OCI-LY1 (cell line): ENCODE measurements around the gene ARGLU1.

ENCODE experiments used
- CTCF ChIP-seq: fragments of 200-600 bp; sonication (generic), shearing (Covaris generic); IDR thresholded peaks from 2 replicates; pipeline ENCODE4 v1.5.1; 2017; ENCODE audit warnings: mild to moderate bottlenecking, antibody characterized with exemption, low read length, moderate library complexity, mixed read lengths
- EZH2 ChIP-seq: fragments of 200-600 bp; sonication (generic), shearing (Covaris generic); IDR thresholded peaks from 2 replicates; pipeline ENCODE4 v1.8.0; 2017; ENCODE audit warnings: borderline replicate concordance, mixed run types, mild to moderate bottlenecking, antibody characterized with exemption, low read length, moderate library complexity, mixed read lengths

DNA sequence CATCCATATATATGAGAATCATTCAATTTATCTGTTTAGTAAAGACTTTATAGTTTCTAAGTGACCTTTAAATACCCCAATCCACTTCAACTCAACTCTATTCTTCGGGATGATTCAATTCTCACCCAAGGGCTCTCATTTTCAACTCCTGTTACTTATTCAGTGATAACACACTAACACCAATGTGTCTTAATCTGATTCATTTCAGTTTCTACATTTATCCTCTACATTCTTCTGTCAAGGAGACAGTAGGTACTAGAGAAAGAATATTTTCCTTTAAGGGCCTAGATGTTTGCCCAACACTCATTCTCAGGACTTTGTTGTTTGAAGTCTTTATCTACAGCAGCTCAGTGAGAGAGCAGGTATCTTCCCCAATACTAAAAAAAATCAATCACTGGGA is 7.1 kb downstream of the ARGLU1 start:
- TF ChIP-seq CTCF (no peak), EZH2 (no peak)
